ENCODE measurements around the gene C1QTNF12. TPM values are rescaled to one million over a fixed set of nuclear protein-coding genes. Genes with fewer than 3 reads are reported as not detected.

Gene C1QTNF12
- total RNA-seq, 2 experiments from 2014 or later, result 2.0 to 4.2 TPM

DNA sequence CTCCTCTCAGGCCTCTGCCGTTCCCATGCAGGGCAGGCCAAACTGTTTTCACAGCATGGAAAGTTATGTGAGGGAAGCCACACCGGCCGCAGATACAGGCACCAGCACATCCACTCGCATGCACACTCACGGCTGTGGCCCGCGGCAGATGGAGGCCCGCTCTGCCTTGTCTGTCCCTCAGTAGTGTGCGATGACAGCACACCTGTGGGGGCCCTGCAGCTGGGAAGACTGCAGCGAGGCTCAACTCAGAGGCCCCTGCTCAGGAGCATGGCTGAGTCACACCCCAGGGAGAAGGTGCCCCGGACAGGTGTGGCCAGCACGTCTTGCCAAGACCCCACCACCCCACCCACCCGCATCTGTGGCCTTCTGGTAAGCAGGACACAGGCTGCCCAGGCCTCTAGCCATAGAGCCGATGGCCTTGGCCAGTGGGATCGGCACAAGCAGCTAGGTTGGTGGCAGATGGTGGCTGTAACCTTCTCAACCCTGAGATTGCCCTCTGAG, 28.5 kb upstream of the C1QTNF12 start:
- ChIA-PET CTCF (interaction anchor here (1.1 kb wide), 1 partner anchor 44 kb away, joined by 3 read pairs; no protein-coding TSS in a partner anchor), POLR2A (interaction anchor here (1.2 kb wide), 1 partner anchor 113 kb away, joined by 3 read pairs; no protein-coding TSS in a partner anchor)
- Mint-ChIP-seq H3K4me1 (peaks cover 36% of the 10 kb centered on the region), H3K27me3 (no peaks in the 10 kb centered on the region), H3K9me3 (no peaks in the 10 kb centered on the region), H3K27ac (no peak overlapping the region), H3K4me3 (peak overlapping the region; percentile 63), H3K36me3 (ENCODE audit: low read depth) (peaks cover 26% of the 10 kb centered on the region)
- no peak for DNase-seq

DNA sequence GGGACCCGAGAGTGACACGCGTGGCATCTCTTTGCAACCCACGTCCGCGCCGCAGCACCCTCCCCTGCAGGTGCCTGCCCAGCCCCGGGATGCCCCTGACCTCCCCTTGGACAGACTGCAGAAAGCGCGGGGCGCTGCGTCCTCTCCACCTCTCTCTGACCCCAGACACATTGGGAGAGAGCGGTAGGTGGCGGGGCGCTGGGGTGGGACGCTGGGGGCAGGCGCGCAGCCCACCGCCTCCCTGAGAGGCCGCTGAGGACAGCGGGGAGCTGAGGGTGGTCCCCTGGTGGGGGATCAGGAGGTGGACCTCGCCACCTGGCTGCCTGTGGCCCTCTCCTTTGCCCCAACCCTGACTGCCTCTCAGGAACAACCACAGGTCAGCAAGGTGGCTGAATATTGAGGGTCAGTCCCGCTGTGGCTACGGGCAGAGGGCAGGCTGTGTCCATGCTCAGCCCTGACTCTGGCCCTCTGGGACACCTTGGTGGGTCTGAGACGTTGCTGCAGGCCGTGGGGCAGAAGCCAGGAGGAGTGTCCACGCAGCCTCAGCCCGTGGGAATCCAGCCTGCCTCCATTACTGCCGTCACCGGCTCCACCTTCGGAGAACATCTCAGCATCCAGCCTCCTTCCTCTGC, 27.9 kb upstream of the C1QTNF12 start:
- Mint-ChIP-seq H3K4me3 (peak overlapping the region; percentile 63), H3K27ac (peak overlapping the region; percentile 31), H3K9me3 (no peaks in the 10 kb centered on the region), H3K27me3 (no peaks in the 10 kb centered on the region), H3K36me3 (ENCODE audit: low read depth) (peaks cover 26% of the 10 kb centered on the region), H3K4me1 (peaks cover 39% of the 10 kb centered on the region)
- ChIA-PET CTCF (interaction anchor here (1.4 to 1.5 kb wide), 3 partner anchors 18 to 152 kb away, joined by 4 to 8 read pairs (median 6); no protein-coding TSS in a partner anchor), POLR2A (interaction anchor here (0.9 to 1.8 kb wide), 6 partner anchors 8 to 113 kb away, joined by 3 to 16 read pairs (median 4); partner anchors contain the start of genes B3GALT6, SDF4 and TNFRSF4)
- DNase-seq, result no peak

DNA sequence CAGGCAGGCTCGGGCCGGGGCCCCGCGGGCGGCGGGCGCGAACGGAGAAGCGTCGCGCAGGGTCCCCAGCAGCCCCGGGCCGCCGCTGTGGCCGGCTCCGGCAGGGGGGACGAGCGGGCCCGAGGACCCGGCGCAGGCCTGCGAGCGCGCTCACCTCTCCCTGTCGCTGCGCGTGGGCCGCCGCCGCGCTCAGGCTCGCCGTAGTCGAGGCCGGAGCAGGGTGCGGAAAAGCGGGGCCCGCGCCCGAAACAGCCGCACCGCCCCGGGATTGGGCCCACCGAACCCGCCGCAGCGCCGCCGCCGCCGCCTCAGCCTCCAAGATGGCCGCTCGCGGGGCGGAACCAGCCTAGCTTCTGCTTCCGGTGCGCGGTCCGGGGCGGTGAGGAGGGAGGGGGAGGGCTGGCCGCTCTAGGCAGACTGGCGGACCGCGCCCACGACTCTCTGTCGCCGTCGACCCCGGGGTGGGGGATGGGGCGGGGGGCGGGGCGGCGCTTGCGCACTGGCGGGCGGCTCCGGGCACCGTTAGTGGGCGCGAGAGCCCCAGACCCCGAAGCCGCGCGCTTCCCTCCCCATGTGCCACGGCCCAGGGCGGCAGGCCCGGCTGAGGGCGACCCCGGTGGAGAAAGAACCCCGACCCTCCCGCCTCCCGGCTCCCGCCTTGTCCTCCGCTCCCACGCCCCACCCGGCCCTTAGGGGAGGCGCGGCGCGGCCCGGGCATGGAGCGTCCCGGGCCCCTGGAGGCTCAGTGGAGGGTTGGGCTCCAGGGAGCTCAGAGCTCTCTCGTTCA, 27.2 kb upstream of the C1QTNF12 start, which contains the start of gene UBE2J2:
UBE2J2 (minus strand) TSS at position 343 of the 787 bp plus-strand sequence. CDS start 5,862 bp downstream, outside the sequence.
- H3K9me3 Mint-ChIP-seq, result no peaks in the 10 kb centered on the region
- peak within 1 kb of the TSS; percentile 82 for H3K27ac Mint-ChIP-seq
- H3K4me3 Mint-ChIP-seq, result peak within 1 kb of the TSS; percentile 87
- peaks cover 28% of the 10 kb centered on the region for H3K36me3 Mint-ChIP-seq (ENCODE audit: low read depth)
- DNase-seq, result peak; percentile 94
- H3K4me1 Mint-ChIP-seq, result peaks cover 39% of the 10 kb centered on the region
- POLR2A ChIA-PET, result interaction anchor here (0.6 to 1.8 kb wide), 8 partner anchors 9 to 126 kb away, joined by 3 to 16 read pairs (median 4); partner anchors contain the start of genes B3GALT6, SDF4 and TNFRSF4
- CTCF ChIA-PET, result interaction anchor here (1.4 to 1.5 kb wide), 3 partner anchors 18 to 151 kb away, joined by 4 to 8 read pairs (median 6); no protein-coding TSS in a partner anchor
- H3K27me3 Mint-ChIP-seq, result no peaks in the 10 kb centered on the region

GRCh38 chr1:1273209-1273511, 26.6 kb upstream of the C1QTNF12 start:
- peak overlapping the region; percentile 82 for H3K27ac Mint-ChIP-seq
- H3K4me3 Mint-ChIP-seq, result peak overlapping the region; percentile 87
- POLR2A ChIA-PET, result interaction anchor here (0.6 to 1.8 kb wide), 6 partner anchors 9 to 125 kb away, joined by 3 to 16 read pairs (median 4); partner anchors contain the start of genes B3GALT6, SDF4 and TNFRSF4
- no peak for DNase-seq
- no peaks in the 10 kb centered on the region for H3K27me3 Mint-ChIP-seq
- CTCF ChIA-PET, result interaction anchor here (1.4 to 1.5 kb wide), 3 partner anchors 19 to 151 kb away, joined by 4 to 8 read pairs (median 6); no protein-coding TSS in a partner anchor
- peaks cover 32% of the 10 kb centered on the region for H3K36me3 Mint-ChIP-seq (ENCODE audit: low read depth)
- H3K9me3 Mint-ChIP-seq, result no peaks in the 10 kb centered on the region
- peaks cover 39% of the 10 kb centered on the region for H3K4me1 Mint-ChIP-seq

GRCh38 chr1:1272341-1273208, 26.1 kb upstream of the C1QTNF12 start:
- CTCF ChIA-PET, result interaction anchor here (0.9 to 1.4 kb wide), 2 partner anchors 41 to 213 kb away, joined by 3 to 4 read pairs; no protein-coding TSS in a partner anchor
- peak overlapping the region; percentile 82 for H3K27ac Mint-ChIP-seq
- DNase-seq, result peak; percentile 26
- POLR2A ChIA-PET, result interaction anchor here (0.6 to 2.0 kb wide), 5 partner anchors 8 to 124 kb away, joined by 3 to 16 read pairs (median 4); partner anchors contain the start of genes AURKAIP1, B3GALT6 and SDF4
- no peaks in the 10 kb centered on the region for H3K27me3 Mint-ChIP-seq
- H3K9me3 Mint-ChIP-seq, result no peaks in the 10 kb centered on the region
- H3K4me3 Mint-ChIP-seq, result peak overlapping the region; percentile 87
- H3K36me3 Mint-ChIP-seq (ENCODE audit: low read depth), result peaks cover 35% of the 10 kb centered on the region
- peaks cover 39% of the 10 kb centered on the region for H3K4me1 Mint-ChIP-seq

DNA sequence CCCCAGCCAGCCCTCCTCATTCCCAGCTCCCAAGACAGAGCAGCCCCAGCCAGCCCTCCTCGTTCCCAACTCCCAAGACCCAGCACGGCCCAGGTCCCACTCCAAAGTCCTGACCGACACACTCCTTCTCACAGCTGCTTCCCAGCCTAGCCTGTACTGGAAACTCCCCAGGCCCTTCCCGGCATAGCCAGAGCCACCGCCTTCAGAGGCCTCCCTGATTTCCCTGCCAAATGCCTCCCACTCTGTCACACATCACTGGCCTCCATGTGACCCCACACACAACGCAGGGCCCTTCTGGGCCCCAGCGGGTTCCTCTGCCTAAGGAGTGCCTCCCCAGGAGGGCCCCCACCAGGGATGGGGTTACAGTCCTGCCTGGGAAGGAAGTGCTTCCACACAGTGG, 24.3 kb upstream of the C1QTNF12 start:
- H3K36me3 Mint-ChIP-seq (ENCODE audit: low read depth), result peaks cover 44% of the 10 kb centered on the region
- peak overlapping the region; percentile 43 for H3K27ac Mint-ChIP-seq
- peaks cover 39% of the 10 kb centered on the region for H3K4me1 Mint-ChIP-seq
- ChIA-PET CTCF (interaction anchor here (1.3 to 1.4 kb wide), 2 partner anchors 19 to 149 kb away, joined by 3 to 4 read pairs; no protein-coding TSS in a partner anchor), POLR2A (interaction anchor here (1.2 to 2.0 kb wide), 2 partner anchors 40 to 104 kb away, joined by 4 to 5 read pairs; partner anchors contain the start of gene AURKAIP1)
- no peak for DNase-seq
- no peaks in the 10 kb centered on the region for H3K27me3 Mint-ChIP-seq
- peak overlapping the region; percentile 60 for H3K4me3 Mint-ChIP-seq
- H3K9me3 Mint-ChIP-seq, result no peaks in the 10 kb centered on the region

GRCh38 chr1:1268284-1268682, 21.8 kb upstream of the C1QTNF12 start:
- DNase-seq, result no peak
- POLR2A ChIA-PET, result no interaction called here

DNA sequence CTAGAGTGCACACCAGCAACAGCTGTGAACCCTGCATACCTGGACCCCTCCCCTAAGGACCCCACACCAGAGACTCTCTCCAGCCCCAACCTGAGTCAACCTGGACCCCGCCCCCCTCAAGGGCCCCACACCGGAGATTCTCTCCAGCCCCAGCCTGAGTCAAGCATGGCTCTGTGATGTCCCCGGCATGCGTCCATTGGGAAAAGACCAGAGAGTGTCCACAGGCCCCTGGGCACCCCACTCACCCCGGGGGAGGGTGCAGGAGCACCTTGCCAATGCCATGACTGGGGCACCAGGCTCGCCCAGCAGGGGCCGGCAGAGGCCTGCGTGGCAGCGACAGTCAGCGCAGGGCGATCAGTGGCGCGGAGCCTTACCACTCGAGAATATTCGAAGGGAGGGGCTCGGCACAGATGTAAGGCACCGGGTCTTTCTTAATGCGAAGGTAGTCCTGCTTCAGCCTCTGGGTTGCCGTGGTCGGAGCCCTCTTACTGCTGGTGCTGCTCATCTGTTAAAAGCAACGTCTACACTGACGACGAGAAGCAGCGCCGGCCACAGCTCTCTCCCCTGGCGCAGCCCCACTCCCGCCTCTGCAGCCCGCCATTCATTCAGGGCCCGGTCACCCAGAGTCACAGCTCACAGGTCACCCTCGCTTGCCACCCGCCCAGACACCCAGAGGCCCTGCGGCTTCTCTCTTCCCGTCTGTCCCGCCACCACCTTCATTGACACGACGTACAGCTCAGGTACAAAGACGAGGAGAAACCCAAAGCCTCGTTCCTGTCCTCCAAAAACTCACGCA, 21.2 kb upstream of the C1QTNF12 start:
- no peak for DNase-seq
- no peaks in the 10 kb centered on the region for H3K9me3 Mint-ChIP-seq
- no peak overlapping the region for H3K4me3 Mint-ChIP-seq
- H3K27me3 Mint-ChIP-seq, result no peaks in the 10 kb centered on the region
- H3K4me1 Mint-ChIP-seq, result peaks cover 31% of the 10 kb centered on the region
- H3K36me3 Mint-ChIP-seq (ENCODE audit: low read depth), result peaks cover 52% of the 10 kb centered on the region
- ChIA-PET POLR2A (no interaction called here), CTCF (no interaction called here)
- H3K27ac Mint-ChIP-seq, result no peak overlapping the region

More at GRCh38 chr1:1268284-1268682, 21.8 kb upstream of the C1QTNF12 start:
- H3K27me3 Mint-ChIP-seq, result no peaks in the 10 kb centered on the region
- peaks cover 35% of the 10 kb centered on the region for H3K4me1 Mint-ChIP-seq
- no peak overlapping the region for H3K4me3 Mint-ChIP-seq
- peaks cover 51% of the 10 kb centered on the region for H3K36me3 Mint-ChIP-seq (ENCODE audit: low read depth)
- H3K9me3 Mint-ChIP-seq, result no peaks in the 10 kb centered on the region
- H3K27ac Mint-ChIP-seq, result no peak overlapping the region
- CTCF ChIA-PET, result no interaction called here

DNA sequence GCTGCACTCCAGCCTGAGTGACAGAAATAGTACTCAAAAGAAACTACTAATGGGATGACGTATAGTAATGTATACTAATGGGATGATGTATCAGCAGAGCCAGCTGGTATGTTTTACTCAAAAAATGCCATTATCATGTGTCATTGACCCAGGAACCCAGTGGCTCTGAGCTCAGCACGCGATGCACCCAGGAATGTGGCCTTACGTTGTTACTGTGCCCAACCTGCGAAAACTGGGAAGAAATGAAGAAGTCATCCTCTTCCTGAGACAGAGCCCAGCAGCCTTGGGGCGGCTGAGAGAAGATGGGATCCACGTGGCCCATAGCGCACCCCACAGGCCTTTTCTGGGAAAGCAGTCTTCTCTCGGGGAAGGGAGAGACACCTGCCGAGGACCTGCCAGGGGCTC, 18.3 kb upstream of the C1QTNF12 start:
- H3K4me1 Mint-ChIP-seq, result peaks cover 12% of the 10 kb centered on the region
- no peak overlapping the region for H3K4me3 Mint-ChIP-seq
- ChIA-PET CTCF (interaction anchor here (0.9 kb wide), 2 partner anchors 34 to 143 kb away, joined by 3 to 5 read pairs; no protein-coding TSS in a partner anchor), POLR2A (interaction anchor here (1.7 kb wide), 1 partner anchor 8 kb away, joined by 4 read pairs; the partner anchor contains the start of gene UBE2J2)
- H3K27ac Mint-ChIP-seq, result no peak overlapping the region
- no peaks in the 10 kb centered on the region for H3K9me3 Mint-ChIP-seq
- peaks cover 48% of the 10 kb centered on the region for H3K36me3 Mint-ChIP-seq (ENCODE audit: low read depth)
- peak; percentile 36 for DNase-seq
- no peaks in the 10 kb centered on the region for H3K27me3 Mint-ChIP-seq

GRCh38 chr1:1264026-1264425, 17.5 kb upstream of the C1QTNF12 start:
- Mint-ChIP-seq H3K9me3 (no peaks in the 10 kb centered on the region), H3K4me3 (no peak overlapping the region), H3K4me1 (peaks cover 10% of the 10 kb centered on the region), H3K27me3 (no peaks in the 10 kb centered on the region), H3K27ac (no peak overlapping the region), H3K36me3 (ENCODE audit: low read depth) (peaks cover 55% of the 10 kb centered on the region)
- no peak for DNase-seq
- CTCF ChIA-PET, result interaction anchor here (0.9 to 1.2 kb wide), 3 partner anchors 9 to 142 kb away, joined by 3 to 5 read pairs (median 3); no protein-coding TSS in a partner anchor
- POLR2A ChIA-PET, result interaction anchor here (1.7 kb wide), 1 partner anchor 9 kb away, joined by 4 read pairs; the partner anchor contains the start of gene UBE2J2

- no peak for DNase-seq
- H3K4me3 Mint-ChIP-seq, result no peak overlapping the region
- no peaks in the 10 kb centered on the region for H3K9me3 Mint-ChIP-seq
- peaks cover 10% of the 10 kb centered on the region for H3K4me1 Mint-ChIP-seq
- CTCF ChIA-PET, result no interaction called here
- POLR2A ChIA-PET, result no interaction called here
- H3K27ac Mint-ChIP-seq, result no peak overlapping the region
- H3K36me3 Mint-ChIP-seq (ENCODE audit: low read depth), result peaks cover 49% of the 10 kb centered on the region
- H3K27me3 Mint-ChIP-seq, result no peaks in the 10 kb centered on the region
These were observed 16.2 kb upstream of the C1QTNF12 start for GRCh38 chr1:1262758-1263157.

Data from activated CD4-positive, alpha-beta memory T cell treated with anti-CD3 and anti-CD28 coated beads, Interleukin-2, amount 10 ng/mL, durations not matched to agents 7 days and 5 days (primary cell).